ENCODE measurements around the gene ANXA11.
A peak's percentile ranks its signal among the peaks of the same experiment; 100 is the strongest.

ANXA11 gene

DNA sequence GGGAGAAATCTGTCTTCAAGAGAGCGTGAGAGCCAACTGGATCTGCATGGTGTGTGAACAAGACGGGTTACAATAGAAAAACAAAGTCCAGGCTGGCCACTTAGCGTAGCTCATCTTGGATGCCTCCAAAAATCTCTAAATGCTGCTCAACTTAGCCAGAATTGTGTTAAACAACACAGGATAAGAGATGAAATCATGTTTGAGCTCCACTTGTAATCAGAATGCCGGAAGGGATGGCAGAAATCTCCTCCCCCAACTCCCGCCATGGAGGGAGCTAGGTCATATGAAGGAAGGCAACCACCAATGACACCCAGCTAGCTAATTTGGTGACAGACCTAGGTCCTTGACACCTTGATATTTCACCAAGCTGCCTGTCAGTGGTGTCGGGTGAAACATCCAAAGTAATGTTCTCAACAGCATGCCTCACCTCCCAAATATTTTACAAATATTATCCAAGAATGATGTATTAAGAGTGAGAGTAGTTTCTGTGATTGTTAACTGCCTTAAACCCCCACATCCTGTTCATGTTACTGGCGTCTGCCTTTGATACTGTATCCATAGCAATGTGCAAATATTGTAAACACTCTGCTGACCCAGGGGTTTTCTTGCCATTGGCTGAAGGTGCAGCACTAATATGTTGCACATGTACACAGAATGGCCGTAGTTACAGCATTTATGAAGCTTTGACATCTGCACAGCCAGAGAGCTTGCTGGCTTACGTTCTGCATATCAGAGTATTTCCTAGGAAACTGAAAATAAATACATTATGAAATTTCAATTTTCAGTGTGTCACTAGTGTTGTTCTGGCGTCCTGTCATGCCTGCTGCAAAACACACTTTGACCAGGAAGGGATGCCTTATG is 101.0 kb downstream of the ANXA11 start:
- peak; percentile 97 for DNase-seq (ENCODE audit: low read depth)
